Right kidney (tissue), 1 donor: ENCODE measurements around the gene MGAT2.
"Not testable (repeated sequence)": the region's sequence is repeated elsewhere in the genome, so short reads cannot be mapped to it uniquely, and the experiment has no call there.

Experiments
- DNase-seq: peaks from one replicate; pipeline ENCODE4 v3.0.0-alpha.2; 2016

The MGAT2 gene

DNA sequence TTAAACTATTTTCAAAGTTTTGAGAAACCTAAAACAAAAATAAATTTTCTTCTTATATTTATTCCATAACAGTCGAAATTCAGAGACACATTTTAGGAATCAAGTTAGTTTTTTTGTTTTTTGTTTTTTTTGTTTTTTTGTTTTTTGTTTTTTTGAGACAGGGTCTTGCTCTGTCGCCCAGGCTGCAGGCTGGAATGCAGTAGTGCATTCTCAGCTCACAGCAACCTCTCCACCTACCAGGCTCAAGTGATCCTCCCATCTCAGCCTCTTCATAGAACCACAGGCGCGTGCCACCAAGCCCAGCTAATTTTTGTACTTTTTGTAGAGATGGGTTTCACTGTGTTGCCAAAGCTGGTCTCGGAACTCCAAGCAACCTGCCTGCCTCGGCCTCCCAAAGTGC lies 32.9 kb downstream of the MGAT2 start:
- no peak for DNase-seq

DNA sequence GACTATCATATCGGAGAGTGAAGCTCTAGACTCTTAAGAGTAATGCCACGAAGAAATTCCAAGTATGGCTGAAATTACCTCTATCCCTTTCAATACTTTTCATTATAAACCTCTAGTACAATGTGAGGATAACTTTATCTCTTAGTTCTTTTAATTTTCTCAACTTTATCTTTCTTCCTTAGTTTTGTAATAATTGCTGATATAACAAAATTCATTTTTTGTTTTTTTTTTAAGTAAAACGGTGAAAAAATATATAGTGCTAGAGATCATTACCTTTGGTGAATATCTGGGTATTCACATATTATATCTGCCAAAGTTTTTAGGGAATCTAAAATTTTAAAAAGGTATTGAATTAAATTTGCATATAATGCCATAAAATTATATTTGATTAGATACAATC lies 33.9 kb downstream of the MGAT2 start:
- no peak for DNase-seq

DNA sequence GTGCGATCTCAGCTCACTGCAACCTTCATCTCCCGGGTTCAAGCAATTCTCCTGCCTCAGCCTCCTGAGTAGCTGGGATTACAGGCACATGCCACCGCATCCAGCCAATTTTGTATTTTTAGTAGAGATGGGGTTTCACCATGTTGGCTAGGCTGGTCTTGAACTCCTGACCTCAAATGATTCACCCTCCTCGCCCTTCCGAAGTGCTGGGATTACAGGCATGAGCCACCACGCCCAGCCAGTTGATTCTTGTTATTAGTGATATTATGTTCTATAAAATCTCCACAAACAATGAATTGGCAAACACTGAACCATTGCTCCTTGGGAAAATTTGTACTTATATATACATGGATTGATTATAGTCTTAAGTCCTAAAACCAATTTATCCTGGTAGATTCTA lies 36.9 kb downstream of the MGAT2 start:
- not testable (repeated sequence) for DNase-seq

DNA sequence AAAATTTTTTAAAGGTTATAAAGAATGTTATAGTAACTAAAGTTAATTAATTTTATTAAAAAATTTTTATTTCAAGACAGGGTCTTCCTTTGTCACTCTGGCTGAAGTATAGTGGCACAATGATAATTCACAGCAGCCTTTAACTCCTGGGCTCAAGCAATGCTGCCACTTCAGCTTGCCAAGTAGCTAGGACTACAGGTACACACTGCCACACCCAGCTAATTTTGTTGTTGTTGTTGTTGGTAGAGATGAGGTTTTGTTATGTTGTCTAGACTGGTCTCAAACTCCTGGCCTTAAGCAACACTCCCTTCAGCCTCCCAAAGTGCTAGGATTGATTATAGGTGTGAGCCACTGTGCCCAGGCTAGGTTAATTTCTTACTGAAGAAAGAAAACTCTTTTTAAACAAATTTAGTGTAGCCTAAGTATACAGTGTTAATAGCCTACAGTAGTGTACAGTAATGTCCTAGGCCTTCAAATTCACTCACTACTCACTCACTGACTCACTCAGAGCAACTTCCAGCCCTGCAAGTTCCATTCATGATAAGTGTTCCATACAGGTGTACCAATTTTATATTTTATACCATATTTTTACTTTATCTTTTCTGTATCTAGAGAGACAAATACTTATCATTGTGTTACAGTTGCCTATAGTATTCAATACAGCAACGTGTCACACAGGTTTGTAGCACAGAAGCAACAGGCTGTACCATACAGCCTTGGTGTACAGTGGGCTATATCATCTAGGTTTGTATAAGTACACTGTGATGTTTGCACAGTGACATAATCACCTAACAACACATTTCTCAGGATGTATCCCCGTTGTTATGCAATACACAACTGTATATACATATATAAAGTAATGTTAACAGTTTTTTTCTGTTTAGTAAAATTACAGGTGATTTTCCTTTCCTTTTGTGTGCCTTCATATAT lies 39.2 kb downstream of the MGAT2 start:
- DNase-seq: no peak

DNA sequence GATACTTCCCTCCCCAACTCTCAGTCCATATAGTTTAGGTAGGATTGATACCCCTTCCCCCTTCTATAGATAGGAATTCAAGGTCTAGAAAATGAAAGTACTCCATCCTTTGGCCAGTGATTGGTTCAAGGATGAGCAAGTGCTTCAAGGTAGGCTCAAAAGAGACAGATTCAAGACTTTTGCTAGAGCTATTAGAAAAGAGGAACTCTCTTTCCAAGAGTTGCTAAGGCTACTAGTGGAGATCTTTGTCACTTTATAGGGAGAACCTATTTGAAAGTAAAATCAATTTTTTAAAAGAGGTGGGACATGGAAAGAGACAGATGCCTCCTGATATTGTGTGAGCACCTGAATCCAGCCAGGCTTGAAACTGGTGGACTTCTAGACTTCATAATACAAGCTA lies 49.9 kb downstream of the MGAT2 start:
- DNase-seq: no peak
